ENCODE data around the gene TPRN. TPM values are rescaled to one million over a fixed set of nuclear protein-coding genes. Genes with fewer than 3 reads are reported as not detected.

The TPRN gene
- total RNA-seq, 1 donor from 2014 or later, result 27.9 TPM

- ATAC-seq, result no peak
- DNase-seq (ENCODE audit: missing footprints), result no peak
- intact Hi-C loops (cut with DNase I), result no loop called here
Measured at GRCh38 chr9:137183980-137184595, 16.5 kb downstream of the TPRN start.

- intact Hi-C loops (cut with DNase I), result no loop called here
- DNase-seq (ENCODE audit: missing footprints) (no peak), ATAC-seq (no peak)
Measured at GRCh38 chr9:137182836-137183235, 17.7 kb downstream of the TPRN start.

DNA sequence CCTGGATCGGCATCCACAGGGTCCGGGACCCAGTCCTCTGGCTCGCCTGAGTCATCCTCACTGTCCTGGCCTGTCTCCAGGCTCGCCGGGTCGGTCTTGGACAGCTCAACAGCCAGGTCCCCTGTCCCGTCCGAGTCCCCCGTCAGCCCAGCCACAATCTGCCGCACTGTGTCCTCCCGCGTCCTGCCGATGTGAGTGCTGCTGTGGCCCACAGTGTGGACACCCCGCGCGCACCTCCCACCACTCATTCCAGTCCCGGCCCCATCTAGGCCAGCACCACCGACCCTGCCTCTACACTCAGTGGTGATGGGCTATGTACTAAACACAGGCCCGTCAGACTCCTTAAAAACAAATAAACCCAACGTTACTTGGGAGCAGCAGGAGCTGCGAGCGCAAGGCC, 18.9 kb downstream of the TPRN start:
- no peak for DNase-seq (ENCODE audit: missing footprints)
- no peak for ATAC-seq
- intact Hi-C loops (cut with DNase I), result no loop called here

DNA sequence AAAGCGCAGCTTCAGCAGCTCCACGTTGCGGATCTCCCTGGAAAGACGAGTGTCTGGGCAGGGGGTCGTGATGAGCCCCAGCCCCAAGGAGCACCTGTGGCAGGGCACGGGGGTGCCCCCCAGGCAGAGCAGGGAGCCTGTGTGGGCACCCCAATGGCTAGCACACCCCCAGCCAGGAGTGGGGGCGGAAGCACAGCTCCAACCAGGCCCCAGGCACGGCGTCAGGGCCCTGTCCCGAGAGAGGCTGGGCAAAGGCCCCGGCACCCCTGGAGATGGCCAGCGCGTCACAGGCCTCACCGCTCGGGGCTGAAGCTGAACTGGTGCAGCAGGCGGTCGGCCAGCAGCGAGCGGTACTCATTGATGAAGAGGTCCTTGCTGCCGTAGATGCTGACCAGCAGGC, 20.1 kb downstream of the TPRN start:
- DNase-seq (ENCODE audit: missing footprints) (no peak), ATAC-seq (no peak)
- intact Hi-C loops (cut with DNase I), result no loop called here

DNA sequence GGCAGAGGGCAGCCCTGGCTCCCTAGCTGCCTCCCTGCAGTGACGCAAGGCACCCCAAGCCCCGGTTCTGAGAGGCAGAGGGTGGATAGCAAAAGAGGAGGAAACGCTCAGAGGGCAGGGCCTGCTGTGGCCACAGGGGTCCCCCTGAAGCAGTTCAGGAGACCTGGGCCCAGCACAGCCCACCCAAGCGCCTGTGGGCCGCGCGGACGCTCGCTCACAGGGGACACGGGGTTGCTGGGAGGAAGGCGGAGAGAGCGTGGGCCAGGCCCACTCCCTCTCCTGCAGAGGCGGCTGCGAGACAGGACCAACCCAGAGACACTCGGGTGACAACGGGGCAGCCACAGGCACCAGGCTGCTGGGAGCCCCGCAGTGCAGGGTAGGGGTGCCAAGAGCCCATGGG, 20.8 kb downstream of the TPRN start:
- ATAC-seq (no peak), DNase-seq (ENCODE audit: missing footprints) (no peak)
- intact Hi-C loops (cut with DNase I), result no loop called here

- intact Hi-C loops (cut with DNase I), result no loop called here
- DNase-seq (ENCODE audit: missing footprints), result no peak
- no peak for ATAC-seq
Measured at GRCh38 chr9:137178939-137179630, 21.5 kb downstream of the TPRN start.

GRCh38 chr9:137178201-137178938, 22.2 kb downstream of the TPRN start:
- no peak for ATAC-seq
- intact Hi-C loops (cut with DNase I), result no loop called here

GRCh38 chr9:137176302-137177182, 24.0 kb downstream of the TPRN start:
- ATAC-seq (peak; percentile 11), DNase-seq (ENCODE audit: missing footprints) (no peak)
- intact Hi-C loops (cut with DNase I), result no loop called here

More at GRCh38 chr9:137178201-137178938, 22.2 kb downstream of the TPRN start:
- no peak for DNase-seq (ENCODE audit: missing footprints)

- DNase-seq (ENCODE audit: missing footprints) (no peak), ATAC-seq (peak; percentile 15)
- intact Hi-C loops (cut with DNase I), result no loop called here
Measured at GRCh38 chr9:137175345-137175961, 25.1 kb downstream of the TPRN start.

DNA sequence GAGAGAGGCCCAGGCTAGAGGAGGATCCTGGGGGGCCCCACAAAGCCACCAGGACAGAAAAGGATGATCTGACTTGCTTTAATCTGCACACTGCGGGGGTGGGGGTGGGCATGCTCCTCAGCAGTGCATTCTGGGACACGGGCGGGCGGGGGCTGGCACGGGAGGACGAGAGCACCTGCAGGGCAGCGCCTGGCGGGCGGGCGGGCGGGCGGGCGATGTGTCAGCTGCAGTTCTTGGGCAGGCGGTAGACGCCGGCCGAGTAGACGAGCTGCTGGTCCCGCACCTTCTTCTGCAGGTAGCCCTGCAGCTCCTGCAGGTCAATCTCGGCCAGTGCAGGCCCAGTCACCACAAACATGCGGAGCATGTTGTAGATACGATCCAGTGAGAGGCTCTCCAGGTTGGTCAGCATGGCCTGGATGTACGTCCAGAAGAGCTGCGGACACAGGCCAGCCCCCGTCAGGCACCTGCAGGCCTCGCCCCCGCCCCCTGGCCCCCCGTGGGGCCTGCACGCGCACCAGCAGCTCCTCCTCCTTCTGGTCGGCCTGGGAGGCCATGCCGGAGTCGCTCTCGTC, 25.7 kb downstream of the TPRN start:
- intact Hi-C loops (cut with DNase I), result no loop called here
- ATAC-seq, result no peak
- no peak for DNase-seq (ENCODE audit: missing footprints)

GRCh38 chr9:137173796-137174664, 26.5 kb downstream of the TPRN start:
- ATAC-seq, result no peak
- intact Hi-C loops (cut with DNase I), result no loop called here
- no peak for DNase-seq (ENCODE audit: missing footprints)

DNA sequence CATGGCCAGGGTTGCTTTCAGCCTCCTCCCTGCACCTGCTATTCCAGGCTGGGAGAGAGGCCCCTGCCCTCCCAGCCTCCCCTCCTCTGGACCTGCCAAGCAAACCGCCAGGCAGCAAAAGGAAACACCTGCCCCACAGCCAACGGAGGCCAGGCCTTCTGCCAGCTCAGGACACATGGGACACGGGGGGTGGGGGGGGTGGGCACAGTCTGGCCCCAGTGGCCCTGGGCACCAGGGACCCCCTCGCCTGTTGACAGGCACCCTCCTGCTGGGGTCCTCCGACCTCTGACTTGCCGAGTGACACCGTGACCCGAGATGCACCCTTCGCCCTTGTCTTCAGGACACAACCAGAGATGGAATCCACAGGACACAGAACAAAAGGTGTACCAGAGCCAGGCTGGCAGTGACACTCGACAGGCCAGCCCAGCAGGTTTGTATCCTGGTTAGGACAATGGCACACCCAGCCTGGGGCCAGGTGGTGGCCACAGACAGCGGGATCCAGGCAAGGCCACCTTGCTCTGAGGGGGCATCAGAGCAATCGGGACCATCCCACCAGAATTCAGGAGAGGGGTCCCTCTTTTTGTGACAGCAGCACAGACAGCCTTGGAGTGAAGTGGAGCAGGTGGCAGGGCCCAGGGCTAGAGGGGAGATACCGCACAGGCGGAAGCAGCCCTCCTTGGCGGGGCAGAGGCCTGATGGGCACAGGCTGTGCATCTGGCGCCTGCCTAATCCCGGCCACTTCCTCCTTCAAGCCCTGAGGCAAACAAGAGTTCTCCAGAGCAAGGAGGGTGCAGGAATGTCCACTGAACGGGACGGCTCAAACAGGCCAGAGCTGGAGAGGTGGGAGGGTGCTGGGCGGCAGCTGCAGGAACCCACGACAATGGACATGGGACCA, 27.4 kb downstream of the TPRN start:
- DNase-seq (ENCODE audit: missing footprints), result no peak

GRCh38 chr9:137171149-137171900, 29.2 kb downstream of the TPRN start:
- no peak for ATAC-seq
- DNase-seq (ENCODE audit: missing footprints), result no peak
- intact Hi-C loops (cut with DNase I), result no loop called here

More for the DNA sequence above, 27.4 kb downstream of the TPRN start:
- no peak for ATAC-seq
- intact Hi-C loops (cut with DNase I), result no loop called here

- intact Hi-C loops (cut with DNase I), result no loop called here
- ATAC-seq (no peak), DNase-seq (ENCODE audit: missing footprints) (no peak)
Measured at GRCh38 chr9:137170486-137171148, 29.9 kb downstream of the TPRN start.

DNA sequence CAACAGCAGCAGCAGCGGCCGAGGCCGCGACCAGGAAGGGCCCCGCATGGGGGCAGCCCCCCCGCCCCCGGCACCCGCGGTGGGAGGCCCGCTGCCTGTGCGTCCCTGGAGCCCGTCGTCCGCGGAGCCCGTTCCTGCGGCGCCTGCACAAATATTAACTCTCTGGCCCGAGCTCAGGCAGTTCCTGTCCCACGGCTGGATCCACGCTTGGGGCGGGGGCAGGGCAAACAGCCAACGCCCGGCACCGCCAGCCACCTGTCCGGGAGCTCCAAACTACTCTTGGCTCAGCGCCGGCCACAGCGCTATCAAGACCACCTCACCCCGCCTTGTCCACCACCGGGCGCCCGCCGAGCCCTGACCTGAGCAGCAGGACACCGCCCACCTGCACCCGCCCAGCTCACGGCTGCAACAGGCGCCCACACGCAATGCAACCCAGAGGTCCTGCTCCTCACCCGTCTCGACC, 30.6 kb downstream of the TPRN start, which contains the start of gene LRRC26:
TSS of gene LRRC26 (minus strand) at position 156 of the 463 bp plus-strand sequence. CDS start at position 48, 108 bp downstream.
- ATAC-seq, result no peak
- intact Hi-C loops (cut with DNase I), result no loop called here

More for the DNA sequence above, 30.6 kb downstream of the TPRN start, which contains the start of gene LRRC26:
- no peak for DNase-seq (ENCODE audit: missing footprints)
